PFSK-1 (cell line): Measurements from ENCODE around the gene FCRLA.

Source experiments
- FOXP2 ChIP-seq: optimal IDR thresholded peaks from 2 replicates; pipeline ENCODE3; 2011; ENCODE audit warnings: borderline replicate concordance, control low read depth, inconsistent platforms; ENCODE audit not compliant: insufficient read depth; ENCODE audit errors: extremely low read length, extremely low read depth
- POLR2AphosphoS5 ChIP-seq: IDR thresholded peaks from 2 replicates; pipeline ENCODE4 v1.6.1; 2012; ENCODE audit warnings: low read depth, mild to moderate bottlenecking, control low read depth, low read length, moderate library complexity
- SIN3A ChIP-seq: IDR thresholded peaks from 2 replicates; pipeline ENCODE4 v1.6.1; 2012; ENCODE audit warnings: mild to moderate bottlenecking, low read length, moderate library complexity, borderline replicate concordance; ENCODE audit not compliant: insufficient read depth
- TAF1 ChIP-seq: IDR thresholded peaks from 2 replicates; pipeline ENCODE4 v1.6.1; 2012; ENCODE audit warnings: low read length, control low read depth, borderline replicate concordance; ENCODE audit not compliant: insufficient read depth
- TF ChIP-seq, protein P1 (sequence below), 2 experiments: IDR thresholded peaks; 2 replicates each; pipeline versions ENCODE4 v1.6.1 to v1.8.0; 2011 to 2012; ENCODE audit warnings: low read depth in 2 of 2, low read length in 2 of 2, control low read depth in 1 of 2, inconsistent platforms in 1 of 2, mild to moderate bottlenecking in 1 of 2, moderate library complexity in 1 of 2; ENCODE audit not compliant: insufficient read depth in 1 of 2

FCRLA gene

DNA sequence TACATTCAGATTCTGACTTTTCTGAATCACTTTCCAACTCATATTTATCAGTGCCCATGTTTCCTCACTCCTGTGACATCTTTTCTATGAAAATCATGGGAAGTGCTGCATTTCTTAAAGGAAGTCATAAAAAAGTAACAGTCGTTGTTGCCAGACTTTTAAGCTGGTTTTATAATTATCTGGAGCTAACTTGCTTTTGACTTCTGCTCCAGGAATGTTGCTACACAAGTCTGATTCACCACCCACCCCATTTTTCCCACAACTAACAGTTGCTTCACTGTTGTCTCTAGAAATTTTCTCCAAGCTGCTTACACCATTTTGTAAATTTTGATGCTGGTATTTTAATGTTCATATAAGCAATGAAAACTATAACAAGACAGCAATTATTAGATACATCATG lies 26.5 kb downstream of the FCRLA start:
- TF ChIP-seq SIN3A, result no peak
- no peak for TF ChIP-seq TAF1
- TF ChIP-seq FOXP2, result no peak
- no peak for TF ChIP-seq POLR2AphosphoS5
- TF ChIP-seq, protein P1, sequence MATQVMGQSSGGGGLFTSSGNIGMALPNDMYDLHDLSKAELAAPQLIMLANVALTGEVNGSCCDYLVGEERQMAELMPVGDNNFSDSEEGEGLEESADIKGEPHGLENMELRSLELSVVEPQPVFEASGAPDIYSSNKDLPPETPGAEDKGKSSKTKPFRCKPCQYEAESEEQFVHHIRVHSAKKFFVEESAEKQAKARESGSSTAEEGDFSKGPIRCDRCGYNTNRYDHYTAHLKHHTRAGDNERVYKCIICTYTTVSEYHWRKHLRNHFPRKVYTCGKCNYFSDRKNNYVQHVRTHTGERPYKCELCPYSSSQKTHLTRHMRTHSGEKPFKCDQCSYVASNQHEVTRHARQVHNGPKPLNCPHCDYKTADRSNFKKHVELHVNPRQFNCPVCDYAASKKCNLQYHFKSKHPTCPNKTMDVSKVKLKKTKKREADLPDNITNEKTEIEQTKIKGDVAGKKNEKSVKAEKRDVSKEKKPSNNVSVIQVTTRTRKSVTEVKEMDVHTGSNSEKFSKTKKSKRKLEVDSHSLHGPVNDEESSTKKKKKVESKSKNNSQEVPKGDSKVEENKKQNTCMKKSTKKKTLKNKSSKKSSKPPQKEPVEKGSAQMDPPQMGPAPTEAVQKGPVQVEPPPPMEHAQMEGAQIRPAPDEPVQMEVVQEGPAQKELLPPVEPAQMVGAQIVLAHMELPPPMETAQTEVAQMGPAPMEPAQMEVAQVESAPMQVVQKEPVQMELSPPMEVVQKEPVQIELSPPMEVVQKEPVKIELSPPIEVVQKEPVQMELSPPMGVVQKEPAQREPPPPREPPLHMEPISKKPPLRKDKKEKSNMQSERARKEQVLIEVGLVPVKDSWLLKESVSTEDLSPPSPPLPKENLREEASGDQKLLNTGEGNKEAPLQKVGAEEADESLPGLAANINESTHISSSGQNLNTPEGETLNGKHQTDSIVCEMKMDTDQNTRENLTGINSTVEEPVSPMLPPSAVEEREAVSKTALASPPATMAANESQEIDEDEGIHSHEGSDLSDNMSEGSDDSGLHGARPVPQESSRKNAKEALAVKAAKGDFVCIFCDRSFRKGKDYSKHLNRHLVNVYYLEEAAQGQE (IDR thresholded peaks at IDR 0.05; ENCODE audit: insufficient read depth in 1 of 2, low read depth in 2 of 2, low read length in 2 of 2), result no peak

DNA sequence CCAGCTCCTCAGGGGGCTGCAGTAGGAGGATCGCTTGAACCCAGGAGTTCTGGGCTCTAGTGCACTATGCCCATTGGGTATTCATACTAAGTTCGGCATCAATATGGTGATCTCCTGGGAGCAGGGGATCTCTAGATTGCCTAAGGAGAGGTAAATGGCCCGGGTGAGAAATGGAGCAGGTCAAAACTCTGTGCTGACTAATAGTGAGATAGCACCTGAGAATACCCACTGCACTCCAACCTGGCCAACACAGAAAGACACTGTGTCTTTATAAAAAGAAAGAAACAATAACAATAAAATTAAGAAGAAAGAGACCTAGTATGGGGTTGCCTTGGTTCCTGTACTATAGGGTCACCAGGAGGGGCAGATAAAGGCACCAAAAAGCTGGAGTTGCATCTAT lies 28.8 kb downstream of the FCRLA start:
- TF ChIP-seq TAF1 (no peak), POLR2AphosphoS5 (no peak), SIN3A (no peak)
- TF ChIP-seq, protein P1 (IDR thresholded peaks at IDR 0.05; ENCODE audit: insufficient read depth in 1 of 2, low read depth in 2 of 2, low read length in 2 of 2), result no peak

DNA sequence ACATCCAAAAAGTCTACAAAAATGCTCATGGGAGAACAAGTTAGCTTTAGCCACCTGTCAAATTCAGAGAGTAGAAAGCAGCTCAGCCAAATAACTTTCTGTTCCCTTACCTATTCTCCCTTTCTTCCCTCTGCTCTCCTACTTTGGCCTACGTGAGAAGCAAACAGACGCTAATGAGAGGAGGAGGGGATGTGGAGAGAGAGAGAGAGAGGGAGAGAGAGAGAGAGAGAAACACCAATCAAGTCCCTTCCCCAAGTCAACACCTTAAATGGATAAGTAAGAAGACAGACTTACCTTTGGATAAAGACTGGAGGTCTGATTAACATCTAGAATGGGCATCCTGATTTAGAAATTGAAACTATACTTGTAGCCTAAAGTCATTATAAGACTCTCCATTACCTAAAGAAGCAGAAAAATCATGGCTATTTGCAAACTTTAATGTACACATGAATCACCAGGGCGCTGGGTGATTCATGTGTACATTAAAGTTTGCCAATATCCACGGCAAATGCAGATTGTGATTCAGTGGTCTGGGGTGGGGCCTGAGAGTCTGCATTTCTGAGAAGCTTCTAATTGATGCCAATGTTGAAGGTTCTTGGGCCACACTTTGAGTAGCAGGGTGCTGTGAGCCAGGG lies 29.4 kb downstream of the FCRLA start:
- TF ChIP-seq FOXP2 (no peak), TAF1 (no peak), SIN3A (no peak), POLR2AphosphoS5 (no peak)
- TF ChIP-seq, protein P1 (IDR thresholded peaks at IDR 0.05; ENCODE audit: insufficient read depth in 1 of 2, low read depth in 2 of 2, low read length in 2 of 2), result no peak

DNA sequence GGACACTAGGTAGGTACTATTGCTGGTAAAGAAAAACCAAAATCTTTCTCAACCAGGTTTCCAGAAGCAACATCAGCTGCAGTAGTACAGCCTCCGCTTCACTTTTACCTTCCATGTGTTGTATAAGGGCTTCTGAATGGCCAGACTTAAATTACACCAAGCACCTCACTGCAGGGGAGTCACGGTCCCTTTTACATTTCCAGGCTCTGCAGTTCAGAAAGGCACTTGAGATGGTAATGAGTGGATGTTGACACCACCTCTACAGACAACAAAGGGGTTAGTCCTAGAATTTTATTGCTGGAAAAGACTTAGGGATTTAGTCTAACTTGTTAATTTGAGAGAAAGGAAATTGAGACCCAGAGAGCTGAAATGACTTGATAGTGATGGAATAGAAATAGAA lies 30.6 kb downstream of the FCRLA start:
- TF ChIP-seq SIN3A, result no peak
- TF ChIP-seq, protein P1 (IDR thresholded peaks at IDR 0.05; ENCODE audit: insufficient read depth in 1 of 2, low read depth in 2 of 2, low read length in 2 of 2), result no peak
- no peak for TF ChIP-seq FOXP2
- TF ChIP-seq TAF1, result no peak
- no peak for TF ChIP-seq POLR2AphosphoS5
